ENCODE results near the gene AMOTL2. TPM values are rescaled to one million over a fixed set of nuclear protein-coding genes. Genes with fewer than 3 reads are reported as not detected.
A peak's percentile ranks its signal among the peaks of the same experiment; 100 is the strongest.

The AMOTL2 gene
- total RNA-seq, 2 donors from 2014 or later = 65.1 to 71.5 TPM

DNA sequence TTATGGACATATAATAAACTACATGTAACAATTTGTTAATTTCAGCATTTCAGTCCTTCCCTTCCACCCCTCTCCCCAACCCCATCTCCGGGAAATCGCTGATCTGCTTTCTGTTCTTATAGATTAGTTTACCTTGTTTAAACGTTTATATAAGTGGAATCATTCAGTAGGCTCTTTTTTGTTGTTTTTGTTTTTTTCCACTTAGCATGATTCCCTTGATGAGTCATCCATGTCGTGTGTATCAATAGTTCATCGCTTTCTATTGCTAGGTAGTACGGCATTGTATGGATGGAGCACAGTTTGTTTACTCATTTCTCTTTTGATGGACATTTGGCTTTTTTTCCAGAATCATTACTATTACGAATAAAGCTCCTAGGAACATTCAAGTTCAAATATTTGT, 23.5 kb upstream of the AMOTL2 start:
- intact Hi-C loops (cut with DNase I) = no loop called here
- H3K4me1 ChIP-seq = no peaks in the 10 kb centered on the region
- no peak for ATAC-seq
- H3K27ac ChIP-seq = no peak overlapping the region
- H3K36me3 ChIP-seq (replicated peaks in 1 of 2; ENCODE audit: insufficient read depth in 1 of 2, low read depth in 2 of 2) = no peaks in the 10 kb centered on the region
- TF ChIP-seq, protein P1, sequence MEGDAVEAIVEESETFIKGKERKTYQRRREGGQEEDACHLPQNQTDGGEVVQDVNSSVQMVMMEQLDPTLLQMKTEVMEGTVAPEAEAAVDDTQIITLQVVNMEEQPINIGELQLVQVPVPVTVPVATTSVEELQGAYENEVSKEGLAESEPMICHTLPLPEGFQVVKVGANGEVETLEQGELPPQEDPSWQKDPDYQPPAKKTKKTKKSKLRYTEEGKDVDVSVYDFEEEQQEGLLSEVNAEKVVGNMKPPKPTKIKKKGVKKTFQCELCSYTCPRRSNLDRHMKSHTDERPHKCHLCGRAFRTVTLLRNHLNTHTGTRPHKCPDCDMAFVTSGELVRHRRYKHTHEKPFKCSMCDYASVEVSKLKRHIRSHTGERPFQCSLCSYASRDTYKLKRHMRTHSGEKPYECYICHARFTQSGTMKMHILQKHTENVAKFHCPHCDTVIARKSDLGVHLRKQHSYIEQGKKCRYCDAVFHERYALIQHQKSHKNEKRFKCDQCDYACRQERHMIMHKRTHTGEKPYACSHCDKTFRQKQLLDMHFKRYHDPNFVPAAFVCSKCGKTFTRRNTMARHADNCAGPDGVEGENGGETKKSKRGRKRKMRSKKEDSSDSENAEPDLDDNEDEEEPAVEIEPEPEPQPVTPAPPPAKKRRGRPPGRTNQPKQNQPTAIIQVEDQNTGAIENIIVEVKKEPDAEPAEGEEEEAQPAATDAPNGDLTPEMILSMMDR (IDR thresholded peaks at IDR 0.05) = no peak
- TF ChIP-seq POLR2A (IDR thresholded peaks at IDR 0.05) = no peak
- no peaks in the 10 kb centered on the region for H3K27me3 ChIP-seq
- no peak overlapping the region for H3K4me3 ChIP-seq
- DNase-seq = no peak
- H3K9me3 ChIP-seq = no peaks in the 10 kb centered on the region
- 68 to 72% methylated on average over 7 of the region's 7 CpGs for WGBS, 2 donors

DNA sequence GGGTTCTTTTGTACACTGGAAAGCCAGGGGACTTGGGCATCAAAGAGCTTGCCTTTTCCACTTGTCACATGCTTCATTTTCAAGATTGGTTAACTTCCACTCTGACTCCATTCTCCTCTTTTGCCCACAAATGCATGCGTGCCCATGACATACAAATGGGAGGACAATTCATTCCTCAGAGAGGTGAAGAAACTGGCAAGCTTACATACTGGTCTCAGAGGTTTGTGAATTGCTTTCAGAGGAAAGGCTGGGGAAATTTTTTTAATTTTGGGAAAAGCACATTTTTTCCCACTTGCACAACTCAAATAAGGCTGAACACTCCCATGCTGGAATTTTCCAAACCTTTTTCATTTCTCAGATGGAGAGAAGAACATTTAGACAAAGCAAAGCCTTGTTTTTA, 20.9 kb upstream of the AMOTL2 start:
- ATAC-seq (no peak), DNase-seq (no peak)
- no peaks in the 10 kb centered on the region for H3K4me1 ChIP-seq
- no peaks in the 10 kb centered on the region for H3K9me3 ChIP-seq
- no peak for TF ChIP-seq POLR2A (IDR thresholded peaks at IDR 0.05)
- TF ChIP-seq, protein P1 (IDR thresholded peaks at IDR 0.05) = no peak
- 72 to 82% methylated on average over 1 of the region's 1 CpG for WGBS, 2 donors
- no peaks in the 10 kb centered on the region for H3K27me3 ChIP-seq
- intact Hi-C loops (cut with DNase I) = no loop called here
- H3K36me3 ChIP-seq (replicated peaks in 1 of 2; ENCODE audit: insufficient read depth in 1 of 2, low read depth in 2 of 2) = no peaks in the 10 kb centered on the region
- no peak overlapping the region for H3K4me3 ChIP-seq
- no peak overlapping the region for H3K27ac ChIP-seq

DNA sequence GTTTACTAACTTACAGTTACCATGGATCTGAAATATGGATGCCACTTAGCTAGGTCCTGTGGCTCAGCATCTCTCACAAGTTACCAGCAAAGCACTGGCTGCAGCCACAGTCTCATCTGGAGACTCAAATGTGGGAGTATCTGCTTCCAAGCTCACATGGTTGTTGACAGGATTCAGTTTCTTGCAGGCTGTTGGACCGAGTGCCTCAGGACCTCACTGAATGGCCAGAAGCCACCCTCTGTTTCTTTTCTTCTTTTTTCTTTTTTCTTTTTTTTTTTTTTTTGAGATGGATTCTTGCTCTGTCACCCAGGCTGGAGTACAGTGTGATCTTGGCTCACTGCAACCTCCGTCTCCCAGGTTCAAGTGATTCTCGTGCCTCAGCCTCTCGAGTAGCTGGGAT, 20.1 kb upstream of the AMOTL2 start:
- Histone ChIP-seq H3K36me3 (replicated peaks in 1 of 2; ENCODE audit: insufficient read depth in 1 of 2, low read depth in 2 of 2) (no peaks in the 10 kb centered on the region), H3K9me3 (no peaks in the 10 kb centered on the region), H3K4me1 (no peaks in the 10 kb centered on the region), H3K27ac (no peak overlapping the region), H3K4me3 (no peak overlapping the region), H3K27me3 (no peaks in the 10 kb centered on the region)
- intact Hi-C loops (cut with DNase I) = no loop called here
- DNase-seq (no peak), ATAC-seq (no peak)
- TF ChIP-seq POLR2A (IDR thresholded peaks at IDR 0.05) = no peak
- TF ChIP-seq, protein P1 (IDR thresholded peaks at IDR 0.05) = no peak
- WGBS, 2 donors = 82 to 88% methylated on average over 4 of the region's 4 CpGs

DNA sequence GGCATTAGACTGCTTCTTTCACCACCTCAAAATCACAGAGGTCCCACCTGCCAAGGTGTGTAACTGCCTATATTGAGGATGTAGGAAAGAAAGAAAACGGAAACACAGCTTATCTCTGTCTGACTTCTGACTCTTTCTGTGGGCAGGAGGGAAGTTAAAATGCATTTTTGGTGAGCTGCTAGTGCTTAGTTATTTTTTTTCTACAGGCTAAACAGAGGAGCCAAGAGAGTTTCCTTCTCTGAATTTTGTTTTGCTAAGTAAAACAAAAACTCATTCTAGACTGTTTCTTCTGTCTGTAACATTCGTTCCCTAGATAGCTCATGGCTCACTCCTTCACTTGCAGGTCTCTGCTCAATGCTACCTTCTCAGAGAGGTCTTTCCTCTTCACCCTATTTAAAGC, 18.8 kb upstream of the AMOTL2 start:
- no peak for TF ChIP-seq POLR2A (IDR thresholded peaks at IDR 0.05)
- TF ChIP-seq, protein P1 (IDR thresholded peaks at IDR 0.05) = no peak
- Histone ChIP-seq H3K27me3 (no peaks in the 10 kb centered on the region), H3K36me3 (replicated peaks in 1 of 2; ENCODE audit: insufficient read depth in 1 of 2, low read depth in 2 of 2) (no peaks in the 10 kb centered on the region), H3K9me3 (no peaks in the 10 kb centered on the region), H3K4me3 (no peak overlapping the region), H3K27ac (no peak overlapping the region), H3K4me1 (no peaks in the 10 kb centered on the region)
- WGBS, 2 donors = 49 to 71% methylated on average over 2 of the region's 2 CpGs
- intact Hi-C loops (cut with DNase I) = no loop called here
- DNase-seq (no peak), ATAC-seq (no peak)

DNA sequence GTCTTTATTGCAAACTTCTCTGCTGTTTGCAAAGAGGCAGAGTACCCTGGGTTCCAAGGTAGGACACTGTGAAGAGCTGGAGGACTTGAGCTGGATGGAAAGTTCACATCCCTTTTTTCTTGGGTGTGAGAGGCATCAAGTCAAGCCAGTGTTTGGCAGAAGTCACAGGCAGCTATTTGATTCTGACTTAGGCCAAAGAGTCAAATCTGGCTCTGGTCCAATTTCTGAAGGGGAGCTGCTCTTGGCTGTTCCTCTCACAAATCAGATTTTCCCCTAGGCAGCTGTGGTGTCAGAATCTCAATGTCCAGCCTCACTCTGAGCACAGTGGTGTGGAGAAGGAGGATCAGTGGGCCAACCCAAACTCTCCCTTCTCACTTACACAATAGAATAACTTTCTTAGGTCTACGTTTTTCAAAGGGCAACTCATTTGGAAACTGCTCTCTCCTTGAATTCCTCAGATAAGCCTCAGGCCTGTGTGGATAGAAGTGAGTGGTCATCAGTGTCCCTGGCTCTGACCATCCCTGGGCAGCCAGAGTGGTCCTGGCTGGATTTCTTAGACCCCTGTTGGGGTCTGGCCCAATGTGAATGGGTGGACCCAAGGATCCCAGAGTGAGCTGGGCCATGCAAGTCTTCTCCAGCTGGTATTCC, 18.2 kb upstream of the AMOTL2 start:
- no peaks in the 10 kb centered on the region for H3K27me3 ChIP-seq

More for the DNA sequence above, 18.2 kb upstream of the AMOTL2 start:
- Histone ChIP-seq H3K9me3 (no peaks in the 10 kb centered on the region), H3K4me3 (no peak overlapping the region), H3K36me3 (replicated peaks in 1 of 2; ENCODE audit: insufficient read depth in 1 of 2, low read depth in 2 of 2) (no peaks in the 10 kb centered on the region), H3K4me1 (no peaks in the 10 kb centered on the region), H3K27ac (no peak overlapping the region)
- no peak for DNase-seq
- ATAC-seq = peak; percentile 38
- 50 to 60% methylated on average over 1 of the region's 1 CpG for WGBS, 2 donors
- intact Hi-C loops (cut with DNase I) = no loop called here
- TF ChIP-seq POLR2A (IDR thresholded peaks at IDR 0.05) = no peak
- TF ChIP-seq, protein P1 (IDR thresholded peaks at IDR 0.05) = no peak
